ENCODE results near the gene KIAA1671.

The KIAA1671 gene

GRCh38 chr22:24961217-24961844 lies 8.8 kb downstream of the KIAA1671 start:
- Histone ChIP-seq H4K20me1 (no peaks in the 10 kb centered on the region), H3K36me3 (no peaks in the 10 kb centered on the region), H3K9ac (no peak overlapping the region), H3K4me1 (peaks cover 0 to 13% (median 6%) of the 10 kb centered on the region in 10 experiments; a peak in 5 of 20 replicates), H3K4me2 (no peak overlapping the region), H3K27ac (no peak overlapping the region), H3K27me3 (no peaks in the 10 kb centered on the region), H3K9me3 (replicated peaks in 1 of 11) (no peaks in the 10 kb centered on the region), H3K4me3 (no peak overlapping the region)
- TF ChIP-seq Cebpa-rat (IDR thresholded peaks at IDR 0.05) = no peak

- Histone ChIP-seq H3K4me2 (no peak overlapping the region), H3K36me3 (no peaks in the 10 kb centered on the region), H3K4me1 (peaks cover 0 to 13% (median 6%) of the 10 kb centered on the region in 10 experiments; a peak in 5 of 20 replicates), H3K27me3 (no peaks in the 10 kb centered on the region), H3K9me3 (replicated peaks in 1 of 11) (no peaks in the 10 kb centered on the region), H3K27ac (no peak overlapping the region), H3K9ac (no peak overlapping the region), H3K4me3 (no peak overlapping the region), H4K20me1 (no peaks in the 10 kb centered on the region)
- no peak for TF ChIP-seq Cebpa-rat (IDR thresholded peaks at IDR 0.05)
Measured at GRCh38 chr22:24962094-24962493, 9.6 kb downstream of the KIAA1671 start.

GRCh38 chr22:24962835-24963234 lies 10.3 kb downstream of the KIAA1671 start:
- no peak for TF ChIP-seq Cebpa-rat (IDR thresholded peaks at IDR 0.05)
- Histone ChIP-seq H3K4me2 (0 out of 22 replicates have a peak overlapping the region, but pooled peaks of 1 of the 11 experiments have one; percentile 5), H3K27ac (no peak overlapping the region), H3K4me3 (no peak overlapping the region), H3K36me3 (no peaks in the 10 kb centered on the region), H3K9me3 (replicated peaks in 1 of 11) (no peaks in the 10 kb centered on the region), H3K27me3 (no peaks in the 10 kb centered on the region), H3K9ac (no peak overlapping the region), H3K4me1 (peaks cover 0 to 13% (median 6%) of the 10 kb centered on the region in 10 experiments; a peak in 5 of 20 replicates), H4K20me1 (no peaks in the 10 kb centered on the region)

- Histone ChIP-seq H3K27ac (no peak overlapping the region), H3K4me3 (no peak overlapping the region), H3K36me3 (no peaks in the 10 kb centered on the region), H3K4me1 (peaks cover 0 to 10% (median 6%) of the 10 kb centered on the region in 10 experiments; a peak in 5 of 20 replicates), H4K20me1 (no peaks in the 10 kb centered on the region), H3K9me3 (replicated peaks in 1 of 11) (no peaks in the 10 kb centered on the region), H3K9ac (no peak overlapping the region), H3K27me3 (no peaks in the 10 kb centered on the region), H3K4me2 (no peak overlapping the region)
- TF ChIP-seq Cebpa-rat (IDR thresholded peaks at IDR 0.05) = no peak
Measured at GRCh38 chr22:24964441-24964840, 11.9 kb downstream of the KIAA1671 start.

GRCh38 chr22:24965822-24966626 lies 13.5 kb downstream of the KIAA1671 start:
- Histone ChIP-seq H3K4me2 (peak overlapping the region in 1 of 11 experiments; percentile 36; a peak in 2 of 22 replicates), H3K9ac (no peak overlapping the region), H3K4me1 (peaks cover 0 to 10% (median 6%) of the 10 kb centered on the region in 10 experiments; a peak in 5 of 20 replicates), H3K9me3 (replicated peaks in 1 of 11) (no peaks in the 10 kb centered on the region), H3K27ac (no peak overlapping the region), H3K27me3 (no peaks in the 10 kb centered on the region), H3K4me3 (no peak overlapping the region), H4K20me1 (no peaks in the 10 kb centered on the region), H3K36me3 (no peaks in the 10 kb centered on the region)
- TF ChIP-seq Cebpa-rat (IDR thresholded peaks at IDR 0.05) = no peak

- H3K4me3 ChIP-seq = no peak overlapping the region
- peaks cover 0 to 5% (median 4%) of the 10 kb centered on the region in 10 experiments; a peak in 5 of 20 replicates for H3K4me1 ChIP-seq
- H3K9me3 ChIP-seq (replicated peaks in 1 of 11) = no peaks in the 10 kb centered on the region
- no peak overlapping the region for H3K9ac ChIP-seq
- H3K27ac ChIP-seq = no peak overlapping the region
- no peak for TF ChIP-seq Cebpa-rat (IDR thresholded peaks at IDR 0.05)
- no peak overlapping the region for H3K4me2 ChIP-seq
- H3K36me3 ChIP-seq = no peaks in the 10 kb centered on the region
- no peaks in the 10 kb centered on the region for H4K20me1 ChIP-seq
- H3K27me3 ChIP-seq = no peaks in the 10 kb centered on the region
Measured at GRCh38 chr22:24968066-24968561, 15.6 kb downstream of the KIAA1671 start.

- no peaks in the 10 kb centered on the region for H4K20me1 ChIP-seq
- no peak overlapping the region for H3K9ac ChIP-seq
- TF ChIP-seq Cebpa-rat (IDR thresholded peaks at IDR 0.05) = no peak
- H3K9me3 ChIP-seq (replicated peaks in 1 of 11) = no peaks in the 10 kb centered on the region
- no peaks in the 10 kb centered on the region for H3K27me3 ChIP-seq
- H3K4me2 ChIP-seq = no peak overlapping the region
- no peaks in the 10 kb centered on the region for H3K36me3 ChIP-seq
- no peaks in the 10 kb centered on the region for H3K4me1 ChIP-seq
- no peak overlapping the region for H3K27ac ChIP-seq
- H3K4me3 ChIP-seq = no peak overlapping the region
Measured at GRCh38 chr22:24969560-24970301, 17.2 kb downstream of the KIAA1671 start.

- peaks cover 0 to 10% (median 1%) of the 10 kb centered on the region in 10 experiments; a peak in 6 of 20 replicates for H3K4me1 ChIP-seq
- H3K9ac ChIP-seq = no peak overlapping the region
- 0 out of 22 replicates have a peak, but pooled peaks cover 0 to 10% (median 0%) of the 10 kb centered on the region in 11 experiments for H4K20me1 ChIP-seq
- no peaks in the 10 kb centered on the region for H3K36me3 ChIP-seq
- no peak overlapping the region for H3K4me2 ChIP-seq
- H3K27ac ChIP-seq = no peak overlapping the region
- no peak overlapping the region for H3K4me3 ChIP-seq
- H3K27me3 ChIP-seq = no peaks in the 10 kb centered on the region
- no peak for TF ChIP-seq Cebpa-rat (IDR thresholded peaks at IDR 0.05)
- no peaks in the 10 kb centered on the region for H3K9me3 ChIP-seq (replicated peaks in 1 of 11)
Measured at GRCh38 chr22:24972369-24972768, 19.9 kb downstream of the KIAA1671 start.

- Histone ChIP-seq H3K36me3 (no peaks in the 10 kb centered on the region), H3K4me2 (no peak overlapping the region), H4K20me1 (0 out of 22 replicates have a peak, but pooled peaks cover 0 to 10% (median 0%) of the 10 kb centered on the region in 11 experiments), H3K27me3 (no peaks in the 10 kb centered on the region), H3K4me3 (no peak overlapping the region), H3K27ac (no peak overlapping the region), H3K9me3 (replicated peaks in 1 of 11) (no peaks in the 10 kb centered on the region), H3K4me1 (peaks cover 0 to 14% (median 9%) of the 10 kb centered on the region in 10 experiments; a peak in 10 of 20 replicates), H3K9ac (no peak overlapping the region)
- no peak for TF ChIP-seq Cebpa-rat (IDR thresholded peaks at IDR 0.05)
Measured at GRCh38 chr22:24973872-24974271, 21.4 kb downstream of the KIAA1671 start.
